ENCODE data around the gene BAHCC1. TPM values are rescaled to one million over a fixed set of nuclear protein-coding genes. Genes with fewer than 3 reads are reported as not detected.
A peak's percentile ranks its signal among the peaks of the same experiment; 100 is the strongest.

Gene BAHCC1
- total and polyA plus RNA-seq, 8 donors: 4.9 to 56.2 (median 9.4) TPM

DNA sequence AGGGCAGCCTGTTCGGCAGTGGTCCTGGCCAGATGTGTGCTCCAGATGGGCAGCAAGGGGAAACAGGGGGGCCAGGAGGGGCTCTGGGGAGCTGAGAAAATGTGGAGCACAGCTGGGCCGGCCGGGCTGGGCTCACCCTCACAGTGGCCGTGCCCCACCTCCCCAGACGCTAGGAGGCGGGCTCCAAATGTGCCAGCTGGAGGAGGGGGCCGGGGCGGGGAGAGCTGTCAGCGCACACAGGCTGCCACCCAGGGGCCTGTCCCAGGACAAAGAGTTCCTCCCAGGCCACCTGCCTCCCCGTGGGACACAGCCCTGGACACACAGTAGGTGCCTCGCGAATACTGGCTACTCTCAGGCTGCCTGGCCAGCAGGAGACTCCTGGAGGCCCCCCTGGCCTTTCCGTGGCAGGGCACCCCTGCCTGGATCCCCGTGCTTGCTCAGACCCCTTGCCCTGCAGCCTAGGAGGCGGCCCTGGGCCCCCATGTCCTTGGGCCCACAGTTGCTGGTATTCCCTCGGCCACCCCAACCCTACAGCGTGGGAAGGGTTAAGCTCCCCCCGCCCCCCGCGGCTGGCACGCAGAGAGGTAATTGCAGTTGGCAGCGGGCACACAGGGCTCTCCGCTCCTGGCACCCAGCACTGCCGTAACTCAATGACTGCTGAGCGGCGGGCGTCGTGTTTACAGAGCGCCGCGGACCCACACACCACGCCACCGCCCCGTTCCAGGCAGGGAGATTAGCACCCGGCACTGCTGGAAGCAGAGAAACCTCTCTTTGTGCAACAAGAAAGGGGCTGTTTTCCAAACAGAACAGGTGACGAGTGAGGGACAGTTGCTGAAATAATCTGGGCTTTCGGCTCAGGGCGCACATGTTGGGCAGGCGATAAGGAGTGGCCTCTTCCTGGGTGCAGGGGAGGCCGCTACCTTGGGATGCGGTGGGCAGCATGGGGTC lies 32.2 kb downstream of the BAHCC1 start:
- intact Hi-C loops (cut with DNase I; ENCODE audit: low total_unique reads): no loop called here
- Histone ChIP-seq H3K4me3 (peak overlapping the region in 2 of 4 donors; percentile 2 to 8), H3K36me3 (no peaks in the 10 kb centered on the region), H3K9me3 (no peaks in the 10 kb centered on the region), H3K4me1 (peaks cover 63 to 71% (median 67%) of the 10 kb centered on the region in 4 donors), H3K27ac (peak overlapping the region; percentile 85 to 91 (median 88)), H3K27me3 (peaks cover 0 to 34% (median 4%) of the 10 kb centered on the region in 3 donors)
- 17 to 37% (median 31%) methylated on average over 23 to 41 of the region's 41 CpGs for WGBS, 5 donors
- TF ChIP-seq POLR2A (IDR thresholded peaks at IDR 0.05): no peak
- TF ChIP-seq, protein P1, sequence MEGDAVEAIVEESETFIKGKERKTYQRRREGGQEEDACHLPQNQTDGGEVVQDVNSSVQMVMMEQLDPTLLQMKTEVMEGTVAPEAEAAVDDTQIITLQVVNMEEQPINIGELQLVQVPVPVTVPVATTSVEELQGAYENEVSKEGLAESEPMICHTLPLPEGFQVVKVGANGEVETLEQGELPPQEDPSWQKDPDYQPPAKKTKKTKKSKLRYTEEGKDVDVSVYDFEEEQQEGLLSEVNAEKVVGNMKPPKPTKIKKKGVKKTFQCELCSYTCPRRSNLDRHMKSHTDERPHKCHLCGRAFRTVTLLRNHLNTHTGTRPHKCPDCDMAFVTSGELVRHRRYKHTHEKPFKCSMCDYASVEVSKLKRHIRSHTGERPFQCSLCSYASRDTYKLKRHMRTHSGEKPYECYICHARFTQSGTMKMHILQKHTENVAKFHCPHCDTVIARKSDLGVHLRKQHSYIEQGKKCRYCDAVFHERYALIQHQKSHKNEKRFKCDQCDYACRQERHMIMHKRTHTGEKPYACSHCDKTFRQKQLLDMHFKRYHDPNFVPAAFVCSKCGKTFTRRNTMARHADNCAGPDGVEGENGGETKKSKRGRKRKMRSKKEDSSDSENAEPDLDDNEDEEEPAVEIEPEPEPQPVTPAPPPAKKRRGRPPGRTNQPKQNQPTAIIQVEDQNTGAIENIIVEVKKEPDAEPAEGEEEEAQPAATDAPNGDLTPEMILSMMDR (IDR thresholded peaks at IDR 0.05): peak in 2 of 7 experiments; percentile 13 to 30
- peak; percentile 28 to 84 (median 66) for TF ChIP-seq POLR2AphosphoS5 (IDR thresholded peaks at IDR 0.05)
- TF ChIP-seq EP300 (IDR thresholded peaks at IDR 0.05): no peak
- peak; percentile 87 to 95 for DNase-seq

DNA sequence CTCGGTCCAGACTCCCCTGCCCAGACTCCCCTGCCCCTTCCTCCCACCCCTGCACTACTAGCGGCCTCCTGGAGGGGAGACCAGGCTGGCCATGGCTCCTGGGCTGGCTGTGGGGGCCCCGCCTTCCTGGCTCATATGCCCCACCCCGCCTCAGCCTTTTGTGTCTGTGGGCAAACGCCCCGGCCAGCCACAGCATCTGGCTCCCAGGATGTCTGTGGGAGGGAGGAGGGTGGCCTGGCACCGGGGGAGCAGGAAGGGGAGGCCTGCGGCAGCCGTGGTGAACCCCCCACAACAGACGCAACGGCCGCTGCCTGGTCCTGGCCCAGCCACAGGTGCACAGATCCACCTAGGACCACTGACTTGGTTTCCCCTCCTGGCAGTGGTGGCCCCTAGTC lies 32.9 kb downstream of the BAHCC1 start:
- H3K9me3 ChIP-seq: no peaks in the 10 kb centered on the region
- peak overlapping the region in 2 of 4 donors; percentile 2 to 8 for H3K4me3 ChIP-seq
- peaks cover 0 to 34% (median 4%) of the 10 kb centered on the region in 3 donors for H3K27me3 ChIP-seq
- peaks cover 59 to 68% (median 64%) of the 10 kb centered on the region in 4 donors for H3K4me1 ChIP-seq
- DNase-seq: peak; percentile 73 to 79
- intact Hi-C loops (cut with DNase I; ENCODE audit: low total_unique reads): no loop called here
- 8 to 30% (median 22%) methylated on average over 11 to 12 of the region's 12 CpGs; no CpG with 5 or more reads in 1 of the 5 donors for WGBS, 5 donors
- TF ChIP-seq, protein P1 (IDR thresholded peaks at IDR 0.05): no peak
- peak overlapping the region; percentile 85 to 91 (median 88) for H3K27ac ChIP-seq
- no peaks in the 10 kb centered on the region for H3K36me3 ChIP-seq

DNA sequence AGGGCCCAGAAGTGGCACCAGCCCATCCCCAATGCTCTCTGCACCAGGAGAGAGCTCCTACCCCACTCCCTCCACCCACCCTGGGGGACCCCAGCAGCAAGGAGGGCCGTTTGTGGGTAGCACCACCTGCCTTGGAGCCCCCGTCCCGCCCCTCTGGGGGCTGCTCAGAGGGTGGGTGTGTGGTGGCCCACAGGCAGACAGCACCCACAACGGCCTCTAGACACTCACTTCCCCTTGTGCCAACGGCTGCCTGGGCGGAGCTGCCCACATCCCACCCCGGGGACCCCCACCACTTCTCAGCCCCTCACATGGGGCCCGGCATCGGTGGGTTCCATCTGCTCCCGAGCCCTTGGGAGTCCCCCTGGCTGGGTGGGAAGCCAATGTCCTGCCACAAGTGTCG lies 33.3 kb downstream of the BAHCC1 start:
- DNase-seq: peak in 1 of 2 donors; percentile 30
- H3K36me3 ChIP-seq: no peaks in the 10 kb centered on the region
- H3K4me1 ChIP-seq: peaks cover 59 to 68% (median 64%) of the 10 kb centered on the region in 4 donors
- WGBS, 5 donors: 30 to 47% (median 39%) methylated on average over 6 to 11 of the region's 11 CpGs
- no peaks in the 10 kb centered on the region for H3K9me3 ChIP-seq
- peak overlapping the region; percentile 85 to 91 (median 88) for H3K27ac ChIP-seq
- H3K27me3 ChIP-seq: peaks cover 0 to 34% (median 4%) of the 10 kb centered on the region in 3 donors
- TF ChIP-seq POLR2AphosphoS5 (IDR thresholded peaks at IDR 0.05) (no peak), EP300 (IDR thresholded peaks at IDR 0.05) (no peak), POLR2A (IDR thresholded peaks at IDR 0.05) (no peak)
- TF ChIP-seq, protein P1 (IDR thresholded peaks at IDR 0.05): no peak
- intact Hi-C loops (cut with DNase I; ENCODE audit: low total_unique reads): no loop called here
- H3K4me3 ChIP-seq: peak overlapping the region in 2 of 4 donors; percentile 2 to 8

DNA sequence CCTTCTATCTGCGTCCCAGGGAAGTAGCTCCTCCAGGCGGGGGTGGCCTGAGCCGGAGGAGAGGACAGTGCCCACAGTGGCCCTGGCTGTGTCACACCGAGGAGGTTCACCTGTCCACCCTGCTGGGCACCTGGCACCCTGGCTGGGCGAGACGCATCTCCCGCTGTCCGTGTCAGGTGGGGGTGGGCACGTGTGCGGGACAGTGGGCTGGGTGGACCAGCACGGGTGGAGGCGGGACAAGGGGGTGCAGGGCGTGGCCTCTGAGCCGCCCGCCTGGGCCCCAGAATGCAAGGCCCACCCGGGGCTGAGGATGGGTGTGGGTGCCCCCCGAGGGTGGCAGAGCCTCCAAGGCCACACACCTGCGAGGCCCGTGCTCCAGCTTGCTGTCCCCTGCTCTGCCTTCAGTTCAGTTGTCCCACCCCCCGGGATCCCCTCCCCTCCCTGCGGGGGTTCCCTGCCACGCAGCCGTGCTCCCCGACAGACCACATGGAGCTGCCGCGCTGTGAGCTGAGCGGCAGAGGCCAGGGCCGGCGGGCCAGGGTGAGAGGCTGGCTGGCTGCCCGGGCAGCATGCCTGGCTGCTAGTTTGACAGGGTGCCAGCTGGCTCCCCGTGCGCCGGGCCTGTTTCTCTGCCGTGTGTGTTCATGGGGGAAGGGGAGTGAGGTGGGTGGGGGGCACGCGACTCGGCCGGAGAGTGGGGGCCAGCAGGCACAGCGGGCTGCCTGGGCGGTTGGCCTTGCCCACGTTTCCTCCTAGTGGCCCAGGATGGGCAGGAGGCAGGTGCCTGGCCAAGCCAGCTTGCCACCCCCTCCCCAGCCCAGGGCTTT lies 33.9 kb downstream of the BAHCC1 start:
- Histone ChIP-seq H3K4me1 (peaks cover 59 to 68% (median 64%) of the 10 kb centered on the region in 4 donors), H3K27ac (peak overlapping the region; percentile 85 to 91 (median 88)), H3K4me3 (peak overlapping the region; percentile 11 to 34 (median 20))

More for the DNA sequence above, 33.9 kb downstream of the BAHCC1 start:
- intact Hi-C loops (cut with DNase I; ENCODE audit: low total_unique reads): no loop called here
- no peaks in the 10 kb centered on the region for H3K9me3 ChIP-seq
- H3K36me3 ChIP-seq: no peaks in the 10 kb centered on the region
- DNase-seq: peak; percentile 90 to 92
- 0 to 23% (median 7%) methylated on average over 3 to 41 of the region's 41 CpGs for WGBS, 5 donors
- peaks cover 0 to 34% (median 4%) of the 10 kb centered on the region in 3 donors for H3K27me3 ChIP-seq
- TF ChIP-seq POLR2AphosphoS5 (IDR thresholded peaks at IDR 0.05): peak; percentile 57 to 65 (median 59)
- TF ChIP-seq EP300 (IDR thresholded peaks at IDR 0.05): no peak
- TF ChIP-seq, protein P1 (IDR thresholded peaks at IDR 0.05): no peak
- TF ChIP-seq POLR2A (IDR thresholded peaks at IDR 0.05): no peak
